HG03066 (cell line): ENCODE data around the gene DGKD.
"Not testable (repeated sequence)": the region's sequence is repeated elsewhere in the genome, so short reads cannot be mapped to it uniquely, and the experiment has no call there.

Experiments used
- ATAC-seq: cut with Tn5 transposase; IDR thresholded peaks from one replicate; pipeline ENCODE4 v1.9.1; 2021; ENCODE audit warnings: low read depth; ENCODE audit not compliant: unreplicated experiment

Gene DGKD

DNA sequence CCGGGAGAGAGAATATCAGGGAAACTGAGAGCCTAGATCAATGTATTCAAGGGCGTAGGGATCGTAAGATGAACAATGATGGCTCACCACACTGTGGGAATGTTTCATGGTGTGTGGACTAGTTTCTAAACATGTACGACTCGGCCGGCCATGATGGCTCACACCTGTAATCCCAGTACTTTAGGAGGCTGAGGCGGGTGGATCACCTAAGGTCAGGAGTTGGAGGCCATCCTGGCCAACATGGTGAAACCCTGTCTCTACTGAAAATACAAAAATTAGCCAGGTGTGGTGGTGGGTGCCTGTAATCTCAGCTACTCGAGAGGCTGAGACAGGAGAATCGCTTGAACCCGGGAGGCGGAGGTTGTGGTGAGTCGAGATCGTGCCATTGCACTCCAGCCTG, 18.2 kb upstream of the DGKD start:
- ATAC-seq, result not testable (repeated sequence)

DNA sequence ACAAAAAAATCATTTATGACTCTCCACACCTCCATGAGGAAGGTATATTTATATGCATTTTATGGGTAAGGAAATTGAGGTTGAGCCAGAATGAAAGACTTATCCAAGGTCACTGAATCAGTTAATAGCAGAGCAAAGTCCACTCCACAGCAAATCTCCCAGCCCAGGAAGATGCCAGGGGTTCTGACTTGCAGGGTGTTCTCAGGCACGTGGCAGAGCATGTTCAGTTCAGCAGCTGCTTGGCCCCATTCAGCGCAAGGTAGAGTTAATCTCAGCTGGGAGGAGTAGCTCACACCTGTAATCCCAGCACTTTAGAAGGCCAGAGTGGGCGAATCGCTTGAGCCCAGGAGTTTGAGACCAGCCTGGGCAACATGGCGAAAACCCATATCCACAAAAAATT, 17.8 kb upstream of the DGKD start:
- ATAC-seq, result no peak

DNA sequence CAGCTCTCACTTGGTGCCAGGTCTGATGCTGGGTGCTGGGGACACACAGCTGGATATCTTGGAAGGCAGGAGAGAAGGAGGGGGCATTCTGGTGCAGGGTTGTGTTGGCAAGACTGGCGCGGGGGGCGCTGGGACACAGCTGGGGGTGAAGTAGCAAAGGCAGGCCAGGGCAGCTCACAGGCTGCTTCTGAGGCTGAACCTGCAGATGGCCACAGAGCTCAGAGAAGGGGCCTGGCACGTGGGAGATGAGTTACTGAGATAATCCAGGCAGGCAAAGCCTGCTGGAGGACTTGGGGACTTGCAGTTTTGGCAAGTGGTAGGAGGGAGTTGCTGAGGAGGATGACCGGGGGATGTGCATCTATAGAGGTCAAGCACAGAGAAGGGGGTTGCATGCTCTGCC, 16.2 kb upstream of the DGKD start:
- ATAC-seq, result no peak

DNA sequence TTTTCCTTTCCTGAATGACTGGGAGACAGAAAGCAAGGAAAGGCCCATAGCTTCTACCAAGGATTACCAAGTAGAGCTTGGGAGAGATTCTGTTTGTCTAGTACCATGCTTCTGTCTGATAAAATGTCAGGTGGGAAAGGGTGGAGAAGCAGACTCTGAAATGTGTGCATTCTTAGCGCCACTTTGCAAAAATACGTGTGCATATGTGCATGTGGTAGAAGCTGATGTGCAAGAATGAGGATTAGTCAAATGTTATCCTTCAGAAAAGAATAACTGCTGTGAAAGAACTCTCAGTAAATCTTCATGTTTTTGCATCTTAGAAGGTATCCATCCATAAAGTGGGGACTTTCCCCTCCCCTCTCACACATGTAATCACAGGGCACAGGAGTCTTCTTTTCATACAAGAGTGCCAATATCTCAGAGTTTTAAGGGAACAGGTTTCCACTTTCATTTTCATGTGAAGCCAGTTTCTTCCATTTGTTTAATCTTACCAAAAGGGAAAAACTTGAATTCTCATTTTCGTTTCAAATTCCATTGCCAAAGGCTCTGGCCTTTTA, 15.4 kb upstream of the DGKD start:
- no peak for ATAC-seq

DNA sequence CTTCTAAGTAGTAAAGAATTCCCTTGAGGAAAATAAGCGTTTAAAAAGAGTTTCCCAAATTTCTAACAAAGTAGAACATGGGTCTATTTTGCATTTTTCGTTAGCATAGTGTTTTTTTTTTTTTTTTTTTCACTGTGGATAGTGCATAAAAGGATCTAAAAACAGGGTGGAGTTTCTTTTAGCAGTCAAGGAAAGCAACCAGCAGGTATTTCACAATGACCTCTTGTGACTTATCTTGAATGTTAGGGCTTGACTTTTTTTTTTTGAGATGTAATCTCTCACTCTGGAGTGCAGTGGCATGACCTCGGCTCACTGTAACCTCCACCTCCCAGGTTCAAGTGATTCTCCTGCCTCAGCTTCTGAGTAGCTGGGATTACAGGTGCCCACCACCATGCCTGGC, 14.9 kb upstream of the DGKD start:
- no peak for ATAC-seq

DNA sequence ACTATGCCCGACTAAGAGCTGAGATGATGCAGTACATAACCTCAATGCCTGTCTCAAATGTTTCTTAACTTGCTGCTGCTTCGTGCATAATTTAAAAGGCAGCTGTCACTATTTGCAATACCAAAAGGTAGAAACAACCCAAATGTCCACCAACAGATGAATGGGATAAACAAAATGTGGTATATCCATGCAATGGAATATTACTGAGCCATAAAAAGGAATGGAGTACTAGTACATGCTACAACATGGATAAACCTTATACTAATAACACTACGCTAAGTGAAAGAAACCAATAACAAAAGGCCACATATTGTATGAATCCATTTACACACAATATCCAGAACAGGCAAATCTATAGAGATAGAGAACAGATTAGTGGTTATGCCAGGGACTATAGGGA, 13.0 kb upstream of the DGKD start:
- ATAC-seq, result no peak

DNA sequence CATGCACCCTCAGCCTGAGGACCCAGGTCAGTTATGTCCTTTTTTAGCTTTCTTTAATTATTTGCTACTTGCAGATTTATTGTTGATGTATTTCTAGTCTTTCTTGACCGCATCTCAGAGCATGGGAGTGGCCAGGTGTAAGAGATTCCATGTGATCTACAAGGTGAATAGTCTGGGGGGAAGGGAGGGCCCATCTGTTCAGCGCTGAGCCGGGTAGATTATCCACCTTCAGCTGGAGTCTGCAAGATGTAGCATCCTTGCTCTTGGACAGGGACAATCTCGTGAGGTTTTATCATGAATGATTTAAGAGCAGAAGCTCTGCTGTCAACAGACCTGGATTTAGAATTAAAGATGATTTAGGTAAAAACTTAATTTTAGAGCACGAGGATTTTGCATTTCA, 12.0 kb upstream of the DGKD start:
- ATAC-seq, result no peak

DNA sequence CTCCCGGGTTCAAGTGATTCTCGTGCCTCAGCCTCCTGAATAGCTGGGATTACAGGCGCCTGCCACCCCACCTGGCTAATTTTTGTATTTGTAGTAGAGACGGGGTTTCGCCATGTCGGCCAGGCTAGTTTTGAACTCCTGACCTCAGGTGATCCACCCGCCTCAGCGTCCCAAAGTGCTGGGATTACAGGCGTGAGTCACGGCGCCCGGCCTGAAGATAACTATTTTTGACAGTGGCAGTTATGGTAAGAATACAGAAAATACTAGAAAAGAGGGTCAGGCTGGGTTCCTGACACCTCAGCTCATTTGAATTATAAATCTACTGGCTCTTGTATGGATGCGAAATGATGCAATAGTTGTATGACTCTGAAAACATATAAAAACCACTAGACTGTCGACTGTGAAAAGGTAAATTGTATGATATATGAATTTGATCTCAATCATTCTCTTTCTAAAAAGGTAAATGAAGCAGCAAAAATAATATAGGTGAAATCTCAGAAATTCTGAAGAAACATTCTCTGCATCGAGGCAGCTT, 11.1 kb upstream of the DGKD start:
- ATAC-seq, result no peak

DNA sequence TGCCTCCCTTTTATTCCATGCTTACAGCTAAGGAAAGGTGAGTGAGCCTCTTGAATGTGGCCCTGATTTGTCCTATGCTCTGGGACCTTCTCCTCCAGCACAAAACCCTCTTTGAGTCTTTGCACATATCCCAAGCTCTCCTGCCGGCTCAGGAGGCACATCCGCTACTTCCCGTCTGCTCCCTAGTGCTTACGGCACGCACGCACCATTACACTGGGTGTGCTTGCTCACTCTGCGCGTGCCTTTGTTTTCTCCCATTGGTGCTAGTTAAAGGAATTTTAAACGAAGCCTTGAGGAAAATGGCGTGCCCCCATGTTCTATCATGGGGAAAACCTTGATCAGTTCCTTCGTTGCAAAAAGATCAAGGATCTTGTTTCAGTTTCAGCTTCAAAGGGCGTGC, 7.9 kb upstream of the DGKD start:
- no peak for ATAC-seq

DNA sequence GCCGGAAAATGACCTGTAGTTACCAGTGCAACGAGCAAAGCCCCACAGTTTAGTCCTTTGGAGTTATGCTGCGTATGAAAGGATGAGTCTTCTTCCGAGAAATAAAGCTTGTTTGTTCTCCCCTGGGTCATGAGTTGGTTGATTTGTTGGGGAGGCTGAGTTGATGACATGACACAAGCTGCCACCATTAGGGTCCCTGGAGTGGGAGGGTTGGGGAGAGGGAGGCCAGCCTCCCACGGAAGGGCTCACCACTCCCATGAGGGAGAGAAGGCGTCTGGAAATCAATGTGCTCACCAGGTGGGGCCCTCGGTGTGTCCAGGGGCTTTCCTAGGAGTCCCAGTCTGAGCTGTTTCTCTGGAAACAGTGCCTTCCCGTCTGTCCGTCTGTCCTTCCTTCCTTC, 7.4 kb upstream of the DGKD start:
- ATAC-seq, result no peak

DNA sequence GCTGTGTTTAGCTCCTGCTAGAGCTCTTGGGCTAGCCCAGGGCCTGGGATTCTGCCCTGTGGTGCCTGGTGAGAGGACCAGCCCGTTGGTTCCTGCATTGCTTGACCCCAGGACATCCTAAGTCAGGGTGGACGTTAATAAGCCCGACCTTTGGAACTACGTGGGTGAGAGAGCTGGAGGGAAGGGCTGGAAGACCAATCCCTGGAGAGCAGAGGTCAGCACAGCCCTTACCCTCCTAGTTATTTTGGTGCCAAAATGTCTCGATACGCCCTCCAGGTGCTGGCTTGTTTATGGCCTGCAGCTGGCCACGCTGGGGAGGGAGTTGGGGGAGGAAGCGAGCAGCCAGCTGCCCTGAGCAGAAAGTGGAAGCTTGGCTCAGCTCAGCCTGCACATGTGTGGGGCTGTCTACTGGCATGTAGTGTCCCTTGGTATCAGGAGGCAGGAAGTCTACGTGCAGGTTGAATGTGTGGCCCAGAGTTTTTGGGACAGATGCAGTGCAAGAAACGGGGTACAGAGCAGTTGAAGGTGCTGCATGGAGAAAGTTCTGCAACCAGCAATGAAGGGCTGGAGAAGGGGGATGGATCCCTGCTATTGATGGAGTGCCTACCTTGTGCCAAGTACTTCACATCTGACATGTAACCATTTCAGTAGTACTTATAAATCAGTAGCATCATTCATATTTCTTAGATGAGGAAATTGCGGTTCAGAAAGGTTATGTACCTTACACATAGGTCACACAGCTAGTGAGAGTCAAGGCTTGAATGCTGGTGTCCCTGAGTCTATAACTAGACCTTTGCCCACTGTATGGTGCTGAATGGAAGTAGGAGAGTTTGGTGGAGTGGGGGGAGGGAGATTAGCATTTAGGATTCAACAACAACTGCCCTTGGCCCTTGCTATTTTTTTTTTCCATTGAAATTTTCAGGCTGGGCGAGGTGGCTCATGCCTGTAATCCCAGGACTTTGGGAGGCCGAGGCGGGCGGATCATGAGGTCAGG, 5.0 kb upstream of the DGKD start:
- peak; percentile 52 for ATAC-seq

DNA sequence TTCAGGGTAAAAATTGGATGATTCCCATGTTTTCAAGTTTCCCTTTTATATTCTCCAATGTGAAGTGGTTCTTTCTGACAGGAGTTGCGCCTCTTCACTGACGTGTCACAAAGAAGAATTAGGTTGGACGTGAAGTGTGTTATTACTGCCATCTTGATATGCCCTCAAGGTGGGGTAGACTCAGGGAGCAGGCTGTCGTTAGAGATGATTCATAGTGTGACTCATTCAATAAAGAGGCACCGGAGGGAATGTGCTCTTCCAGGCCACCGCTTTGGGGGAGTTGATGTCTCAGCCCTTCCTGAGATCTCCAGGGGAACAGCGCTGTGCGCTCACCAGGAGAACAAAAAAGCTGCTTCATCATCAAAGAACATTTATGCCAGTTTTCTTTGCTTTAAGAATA, 3.6 kb upstream of the DGKD start:
- no peak for ATAC-seq

DNA sequence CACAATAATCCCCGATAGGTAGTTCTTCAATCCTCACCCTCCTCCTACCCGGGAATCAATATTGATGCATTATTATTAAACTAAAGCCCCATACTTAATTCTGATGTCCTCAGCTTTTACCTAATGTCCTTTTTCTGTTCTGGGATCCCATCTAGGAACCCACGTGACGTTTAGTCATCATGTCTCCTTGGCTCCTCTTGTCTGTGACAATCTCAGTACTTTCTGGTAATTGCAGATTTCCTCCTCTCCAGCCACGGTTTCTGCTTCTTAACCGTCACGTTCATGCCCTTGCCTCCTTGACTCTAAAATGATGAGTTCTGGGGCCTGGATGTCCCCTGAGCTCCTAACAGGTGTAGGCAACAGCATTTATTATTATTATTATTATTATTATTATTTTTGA, 2.9 kb upstream of the DGKD start:
- no peak for ATAC-seq

DNA sequence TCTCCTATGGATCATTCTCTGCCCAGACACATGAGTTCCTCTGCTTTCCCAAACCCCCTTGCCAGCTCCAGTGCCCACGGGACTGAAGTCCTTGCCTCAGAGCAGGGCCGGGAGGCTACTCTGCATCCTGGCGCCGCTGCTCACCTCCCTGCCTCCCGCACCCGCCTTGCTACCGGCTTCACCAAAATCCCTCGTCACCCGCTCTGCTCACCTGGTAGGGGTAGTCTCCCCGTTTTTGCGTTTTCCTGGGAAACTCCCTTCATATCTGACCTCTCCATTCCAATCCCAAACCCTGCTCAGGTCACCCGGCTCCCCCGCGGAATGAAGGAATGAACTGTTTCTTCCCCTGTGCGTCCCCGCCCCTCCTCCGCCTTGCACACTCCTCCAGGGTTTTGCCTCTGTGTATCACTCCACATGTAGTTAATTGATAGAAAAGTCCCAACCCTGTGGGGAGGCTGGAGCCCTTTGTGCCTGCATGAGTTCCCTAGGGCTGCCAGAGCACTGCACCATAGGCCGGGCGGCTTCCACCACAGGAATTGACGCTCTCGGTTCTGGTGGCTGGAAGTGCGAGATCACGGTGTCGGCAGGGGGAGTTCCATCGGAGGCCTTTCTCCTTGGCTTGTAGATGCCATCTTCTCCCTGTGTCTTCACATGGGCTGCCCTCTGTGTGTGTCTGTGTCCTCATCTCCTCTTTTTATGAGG, 2.0 kb upstream of the DGKD start:
- ATAC-seq, result no peak

DNA sequence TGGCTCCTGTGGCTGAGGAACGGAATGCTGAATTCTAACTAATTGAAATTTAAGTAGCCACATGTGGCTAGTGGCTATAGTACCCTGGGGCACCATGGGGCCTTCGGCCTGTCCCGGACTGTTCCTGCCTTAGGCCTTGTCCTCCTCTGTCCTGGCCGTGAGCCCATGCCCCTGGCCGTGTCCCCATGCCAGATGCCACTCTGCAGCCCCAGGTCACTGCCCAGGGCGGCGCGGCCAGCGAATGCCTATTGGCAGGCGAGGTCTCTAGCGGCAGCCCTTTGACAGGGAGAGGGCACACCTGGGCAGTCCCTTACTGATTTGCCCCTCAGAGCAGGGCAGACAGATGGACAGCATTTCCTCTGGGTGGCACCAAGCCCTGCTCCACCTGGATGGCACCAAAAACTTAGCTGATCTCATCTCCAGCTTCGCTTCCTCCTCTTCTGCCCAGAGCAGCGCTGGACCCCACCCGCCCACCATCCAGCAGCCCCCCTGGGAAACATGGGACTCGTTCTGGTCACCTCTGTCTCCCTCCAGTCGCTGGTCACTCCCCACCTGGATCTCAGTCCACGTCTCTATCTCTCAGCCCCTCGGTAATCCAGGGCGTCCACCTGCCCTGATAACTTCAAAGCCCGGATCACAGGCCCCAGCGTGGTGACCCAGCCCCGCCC, 1.1 kb upstream of the DGKD start:
- peak; percentile 6 for ATAC-seq

DNA sequence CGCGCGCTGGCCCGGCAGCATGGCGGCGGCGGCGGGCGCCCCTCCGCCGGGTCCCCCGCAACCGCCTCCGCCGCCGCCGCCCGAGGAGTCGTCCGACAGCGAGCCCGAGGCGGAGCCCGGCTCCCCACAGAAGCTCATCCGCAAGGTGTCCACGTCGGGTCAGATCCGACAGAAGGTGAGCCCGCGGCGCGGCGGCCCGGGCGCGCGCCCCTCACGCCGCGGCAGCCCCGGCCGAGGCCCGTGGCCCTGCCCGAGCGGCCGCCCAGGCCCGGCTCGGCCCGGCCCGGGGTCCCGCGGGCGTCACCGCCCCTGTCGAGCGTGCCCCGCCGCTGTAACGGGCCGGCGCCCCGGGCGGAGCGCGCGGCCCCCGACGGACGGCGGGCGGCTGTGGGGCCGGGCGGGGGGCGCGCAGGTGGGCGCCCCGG, 218 bp downstream of the DGKD start:
- peak; percentile 18 for ATAC-seq

DNA sequence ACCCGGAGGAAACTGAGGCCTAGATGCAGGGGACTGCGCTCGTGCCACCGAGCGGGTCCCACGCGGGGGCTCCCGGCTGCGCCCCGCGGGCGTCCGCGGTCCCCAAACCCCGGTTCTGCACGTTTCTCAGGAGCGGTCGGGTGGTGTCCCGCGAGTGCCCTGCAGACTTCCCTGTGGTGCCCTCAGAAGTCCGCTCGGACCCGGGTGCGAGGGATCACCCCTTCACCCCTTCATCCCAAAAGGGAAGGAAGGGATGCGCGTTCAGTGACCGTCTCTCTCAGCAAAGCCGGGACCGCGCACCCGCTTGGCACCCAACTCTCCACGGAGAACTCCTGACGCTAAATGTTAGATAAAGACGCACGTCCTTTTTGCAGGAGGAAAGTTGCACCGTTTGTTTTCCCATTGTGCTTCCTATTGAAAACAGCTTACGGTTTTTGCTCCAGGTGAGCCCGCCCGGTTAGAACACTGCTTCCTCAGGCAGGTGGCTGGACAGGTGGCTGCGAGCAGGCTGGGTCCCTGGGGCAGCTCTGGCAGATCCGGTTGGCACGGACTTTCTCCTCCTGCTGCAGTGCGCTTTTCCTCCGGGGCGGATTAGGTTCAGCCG, 779 bp downstream of the DGKD start:
- ATAC-seq, result no peak

DNA sequence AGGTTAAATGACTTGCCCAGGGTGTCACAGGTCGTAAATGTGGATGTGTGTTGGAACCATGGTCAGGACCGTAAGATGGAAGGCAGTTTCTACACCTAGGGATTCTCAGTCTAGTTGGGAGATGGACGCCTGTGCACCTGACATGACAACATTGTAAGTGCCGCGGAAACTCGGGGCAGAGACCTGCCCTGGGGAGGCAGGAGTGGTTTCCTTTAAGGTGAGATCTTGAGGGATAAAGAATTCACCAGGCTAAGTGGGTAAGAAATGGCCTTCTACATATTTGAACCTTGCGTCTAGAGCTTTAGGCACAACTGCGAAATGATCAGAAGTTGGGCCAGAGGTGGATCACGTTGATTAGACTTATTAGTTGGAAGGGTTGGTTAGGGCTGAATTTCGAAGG, 1.6 kb downstream of the DGKD start:
- no peak for ATAC-seq

DNA sequence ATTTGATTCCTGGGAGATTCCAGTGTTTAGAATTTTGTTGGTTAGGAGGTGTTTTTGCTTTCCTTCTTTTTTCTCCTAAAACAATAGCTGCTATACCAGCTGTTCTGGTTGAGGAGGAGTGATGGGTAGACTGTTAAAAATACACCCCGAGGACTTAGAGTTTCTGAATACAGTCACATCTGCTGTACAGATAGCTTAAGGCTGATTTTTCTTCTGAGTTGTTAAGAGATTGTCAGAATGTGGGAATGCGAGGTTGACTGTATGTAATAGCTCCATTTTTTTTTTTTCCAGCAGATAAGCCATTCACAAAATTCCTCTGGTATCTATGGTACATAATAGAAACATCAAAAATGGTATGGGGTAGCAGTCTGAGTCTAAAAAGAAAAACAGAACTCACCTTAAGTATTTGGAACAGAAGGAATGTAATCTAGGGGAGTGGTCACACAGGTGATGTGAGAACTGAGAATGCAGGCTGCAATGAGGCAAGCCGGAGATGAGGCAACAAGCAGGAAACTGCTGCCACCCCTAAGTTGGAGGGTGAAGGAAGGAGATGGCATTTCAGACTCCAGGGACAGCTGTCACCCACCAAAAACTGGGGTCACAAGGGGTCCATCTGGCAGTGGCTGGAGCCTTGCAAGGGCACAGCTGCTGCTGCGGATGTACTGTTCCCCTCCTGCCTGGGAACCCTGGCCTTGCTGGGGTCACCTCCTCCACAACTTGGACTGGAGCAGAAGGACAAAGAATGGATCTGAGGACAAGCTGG, 2.4 kb downstream of the DGKD start:
- ATAC-seq, result no peak

DNA sequence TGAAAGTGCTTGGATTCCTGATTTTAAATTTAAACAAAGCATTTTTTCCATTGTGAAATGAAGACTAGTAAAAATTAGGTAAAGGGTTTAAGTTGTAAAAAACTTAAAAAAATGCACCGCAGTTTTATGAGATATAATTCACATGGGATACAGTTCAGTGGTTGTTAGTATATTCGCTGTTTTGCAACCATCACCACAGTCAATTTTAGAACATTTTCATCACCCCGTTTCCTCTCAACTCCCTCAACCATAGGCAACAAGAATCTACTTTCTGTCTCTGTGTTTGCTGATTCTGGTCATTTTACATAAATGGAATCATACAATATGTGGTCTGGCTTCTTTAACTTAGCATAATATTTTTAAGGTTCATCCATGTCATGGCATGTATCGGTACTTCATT, 4.0 kb downstream of the DGKD start:
- ATAC-seq, result no peak
